Right ventricle myocardium superior (tissue), 1 donor: Measurements from ENCODE around the gene BIRC5. TPM values are rescaled to one million over a fixed set of nuclear protein-coding genes. Genes with fewer than 3 reads are reported as not detected.

Experiments used
- ATAC-seq: fragments of 200-7000 bp; cut with Tn5 transposase; one replicate; pipeline ENCODE4 v1.9.1; 2020; ENCODE audit warnings: mild to moderate bottlenecking; ENCODE audit not compliant: poor library complexity
- DNase-seq: peaks from one replicate; pipeline ENCODE4 v3.0.0-alpha.2; 2020
- intact Hi-C: fragments of 100-400 bp; cut with DNase I; formaldehyde crosslinking; loops from one replicate; pipeline ENCODE4 v1.11.2; 2022
- total RNA-seq: library from RNA; stranded (reverse); fragmentation: NEBNext Ultra II Directional; extraction: Animal tissue kit (Norgen Biotek cat#: 25700); gene quantifications from one replicate; pipeline ENCODE4 v1.2.1, GENCODE V29; 2021
- donor health status: DM: no; HTN: yes; CAD: no; lungs with severe emphysema.

BIRC5 gene
- total RNA-seq, 1 donor from 2014 or later, result 1.7 TPM

DNA sequence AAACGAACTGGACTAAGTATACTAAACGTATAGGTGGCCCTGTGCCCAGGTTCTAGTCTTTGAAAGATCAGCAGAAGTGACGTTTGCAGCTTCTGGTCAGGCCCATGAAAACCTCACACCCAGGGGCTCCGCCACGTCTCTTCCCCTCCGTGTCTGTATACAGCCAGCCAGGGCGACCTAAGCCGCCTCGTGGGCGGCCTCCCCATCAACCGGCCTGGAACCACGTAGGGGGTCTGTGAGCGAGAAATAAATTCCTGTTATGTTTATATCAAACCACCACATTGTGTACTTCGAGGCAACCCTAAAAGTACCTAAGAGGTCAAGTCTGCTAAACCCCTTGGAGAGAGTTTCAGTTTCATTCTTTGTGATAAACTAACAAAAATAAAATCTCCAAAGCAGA is 34.0 kb upstream of the BIRC5 start:
- ATAC-seq (no peak), DNase-seq (no peak)
- intact Hi-C loops, result no loop called here

- ATAC-seq, result no peak
- intact Hi-C loops, result no loop called here
- DNase-seq, result no peak
Observed at GRCh38 chr17:78180508-78180907, 33.5 kb upstream of the BIRC5 start.

GRCh38 chr17:78182504-78182903 is 31.5 kb upstream of the BIRC5 start:
- no peak for ATAC-seq
- DNase-seq, result no peak
- intact Hi-C loops, result no loop called here

DNA sequence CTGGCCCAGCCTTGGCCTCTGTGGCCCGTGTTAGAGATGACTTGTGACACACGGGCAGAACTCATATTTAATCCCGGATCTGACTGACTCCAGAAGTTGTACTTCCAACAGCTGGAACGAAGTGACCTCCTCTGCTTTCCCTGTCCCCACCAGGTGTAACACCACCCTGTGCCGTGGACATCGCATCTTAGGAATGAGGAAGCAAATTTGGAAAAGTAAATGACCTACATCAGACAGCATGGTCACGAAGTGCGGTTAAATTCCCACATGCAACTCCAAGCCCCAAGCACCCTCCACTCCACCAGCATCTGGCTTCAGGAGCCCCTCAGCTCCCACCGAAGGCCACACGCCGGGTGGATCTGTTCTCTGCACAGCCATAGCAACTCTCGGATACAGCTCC is 30.1 kb upstream of the BIRC5 start:
- ATAC-seq, result no peak
- intact Hi-C loops, result no loop called here
- no peak for DNase-seq

DNA sequence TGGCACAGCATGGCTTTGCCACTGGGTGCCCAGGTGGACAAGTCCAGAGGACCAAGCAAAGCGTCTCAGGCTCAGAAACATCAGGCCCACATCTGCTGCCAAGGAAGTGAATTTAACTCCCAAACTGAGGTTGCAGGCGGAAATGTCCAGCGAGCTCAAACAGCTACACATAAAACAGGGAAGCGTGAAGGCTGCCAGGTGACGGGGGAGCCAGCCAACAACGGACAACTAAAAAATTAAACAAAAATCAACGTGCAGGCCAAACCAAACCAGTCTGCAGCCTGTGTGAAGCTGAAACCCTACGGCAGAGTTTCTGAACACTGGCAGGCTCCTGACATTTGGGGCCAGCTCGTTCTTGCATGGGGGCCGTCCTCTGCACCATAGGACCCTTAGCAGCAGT is 29.7 kb upstream of the BIRC5 start:
- intact Hi-C loops, result no loop called here
- no peak for DNase-seq
- ATAC-seq, result no peak

GRCh38 chr17:78184868-78185267 is 29.2 kb upstream of the BIRC5 start:
- ATAC-seq (no peak), DNase-seq (no peak)
- intact Hi-C loops, result no loop called here

DNA sequence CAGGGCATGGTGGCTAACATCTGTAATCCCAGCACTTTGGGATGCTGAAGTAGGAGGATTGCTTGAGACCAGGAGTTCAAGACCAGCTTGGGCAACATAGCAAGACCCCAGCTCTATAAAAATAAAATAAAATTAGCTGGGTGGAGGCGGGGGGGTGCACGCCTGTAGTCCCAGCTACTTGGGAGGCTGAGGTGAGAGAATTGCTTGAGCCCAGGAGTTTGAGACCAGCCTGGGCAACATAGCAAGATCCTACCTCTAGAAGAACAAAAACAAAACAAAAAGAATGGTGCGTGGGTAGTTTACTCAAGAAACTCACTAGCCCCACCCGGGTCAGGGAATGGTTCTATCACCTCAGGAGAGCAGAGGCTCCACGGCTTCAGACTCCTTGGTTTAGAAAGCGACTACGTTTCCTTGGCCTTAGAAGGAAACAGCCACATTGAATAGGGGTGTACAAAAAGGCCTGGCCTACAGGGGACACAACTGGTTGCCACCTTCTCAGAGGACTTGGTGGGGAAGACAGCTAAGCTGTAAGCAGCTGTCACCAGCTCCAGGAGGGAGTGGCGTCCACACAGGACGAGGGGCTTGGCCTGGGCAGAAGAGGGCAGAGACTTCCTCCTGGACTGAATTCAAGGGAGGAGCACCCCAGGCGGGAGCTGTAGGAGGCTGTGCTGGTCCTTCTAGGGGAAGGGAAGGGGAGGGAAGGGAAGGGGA is 27.9 kb upstream of the BIRC5 start:
- ATAC-seq (peak; percentile 32), DNase-seq (peak; percentile 62)
- intact Hi-C loops, result no loop called here

- ATAC-seq (peak; percentile 97), DNase-seq (peak; percentile 97)
- intact Hi-C loops, result no loop called here
Observed at GRCh38 chr17:78186692-78187595, 27.1 kb upstream of the BIRC5 start, which contains the start of the genes AFMID and TK1. Gene AFMID (plus strand): TSS chr17:78187362. CDS start chr17:78187371, 9 bp downstream. Gene TK1 (minus strand): TSS chr17:78187052. CDS start chr17:78186994, 58 bp downstream.

GRCh38 chr17:78196716-78197115 is 17.3 kb upstream of the BIRC5 start:
- DNase-seq, result no peak
- intact Hi-C loops, result no loop called here
- no peak for ATAC-seq

- intact Hi-C loops, result no loop called here
- peak; percentile 50 for DNase-seq
- ATAC-seq, result peak; percentile 73
Observed at GRCh38 chr17:78197147-78197832, 16.8 kb upstream of the BIRC5 start.

DNA sequence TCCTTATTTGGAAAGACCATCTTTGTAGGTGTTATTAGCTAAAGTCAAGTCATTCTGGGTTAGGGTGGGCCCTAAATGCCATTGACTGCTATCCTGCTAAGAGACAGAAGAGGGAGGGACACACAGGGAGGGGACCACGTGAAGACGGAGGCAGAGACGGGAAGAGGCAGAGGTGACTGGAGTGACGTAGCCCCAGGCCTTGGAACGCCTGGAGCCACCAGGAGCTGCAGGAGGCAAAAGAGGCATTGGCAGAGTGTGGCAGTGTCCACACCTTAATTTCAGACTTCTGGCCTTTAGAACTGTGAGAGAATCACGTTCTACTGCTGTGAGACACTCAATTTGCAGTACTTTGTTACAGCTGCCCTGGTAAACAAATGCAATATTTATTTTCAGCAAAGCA is 13.6 kb upstream of the BIRC5 start:
- no peak for DNase-seq
- intact Hi-C loops, result no loop called here
- ATAC-seq, result no peak

GRCh38 chr17:78202666-78203065 is 11.4 kb upstream of the BIRC5 start:
- no peak for ATAC-seq
- no peak for DNase-seq
- intact Hi-C loops, result no loop called here

- intact Hi-C loops, result no loop called here
- DNase-seq (no peak), ATAC-seq (no peak)
Observed at GRCh38 chr17:78204387-78205123, 9.5 kb upstream of the BIRC5 start.

DNA sequence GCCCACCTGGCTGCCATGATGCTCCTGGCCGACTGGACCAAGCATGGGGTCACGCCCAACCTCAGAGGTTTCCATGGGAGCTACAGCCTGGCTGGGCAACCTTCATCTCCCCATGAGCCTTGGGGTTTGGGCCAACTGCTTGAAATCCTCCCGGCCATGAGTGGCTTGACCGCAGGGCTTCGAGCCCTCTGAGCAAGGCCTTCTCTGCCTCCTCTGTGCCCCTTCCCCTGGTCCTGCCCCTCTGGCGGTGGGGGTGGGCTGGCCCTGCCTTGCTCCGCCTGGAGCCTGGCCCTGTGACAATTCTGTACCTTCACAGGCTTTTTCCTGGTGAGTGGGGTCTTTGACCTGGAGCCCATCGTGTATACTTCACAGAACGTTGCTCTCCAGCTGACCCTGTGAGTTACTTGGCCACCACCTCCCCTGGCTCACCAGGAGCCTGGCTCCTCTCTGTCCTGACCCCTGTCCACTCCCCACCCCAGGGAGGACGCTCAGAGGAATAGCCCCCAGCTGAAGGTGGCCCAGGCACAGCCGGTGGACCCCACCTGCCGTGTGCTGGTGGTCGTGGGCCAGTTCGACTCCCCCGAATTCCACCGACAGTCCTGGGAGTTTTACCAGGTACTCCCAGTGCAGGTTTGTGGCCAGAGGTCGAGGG is 8.8 kb upstream of the BIRC5 start:
- intact Hi-C loops, result no loop called here
- ATAC-seq, result no peak
- DNase-seq, result no peak

GRCh38 chr17:78206298-78206697 is 7.8 kb upstream of the BIRC5 start:
- ATAC-seq, result no peak

GRCh38 chr17:78208486-78208885 is 5.6 kb upstream of the BIRC5 start:
- DNase-seq, result no peak
- intact Hi-C loops, result no loop called here
- no peak for ATAC-seq

More at GRCh38 chr17:78206298-78206697, 7.8 kb upstream of the BIRC5 start:
- intact Hi-C loops, result no loop called here
- no peak for DNase-seq

- DNase-seq (no peak), ATAC-seq (no peak)
- intact Hi-C loops, result no loop called here
Observed at GRCh38 chr17:78210111-78210510, 3.9 kb upstream of the BIRC5 start.

- intact Hi-C loops, result no loop called here
- no peak for ATAC-seq
- DNase-seq, result no peak
Observed at GRCh38 chr17:78211032-78211431, 3.0 kb upstream of the BIRC5 start.
